IMR-90 (cell line): Measurements from ENCODE around the gene CBR4. TPM values are rescaled to one million over a fixed set of nuclear protein-coding genes. Genes with fewer than 3 reads are reported as not detected.

Experiments
- ATAC-seq: fragments of 200-7000 bp; cut with Tn5 transposase; 2 replicates; pipeline ENCODE4 v1.9.1; 2020; ENCODE audit warnings: low read depth, mild to moderate bottlenecking, moderate library complexity
- BruUV-seq: library from RNA; stranded (reverse); fragments of 400-500 nt; replicated peaks from 2 replicates; lab custom pipeline; 2021; lab: Mats Ljungman, UMichigan
- CTCF ChIA-PET: fragments of 300-600 bp; formaldehyde crosslinking; extraction: SDS; loops from one replicate; lab custom pipeline; 2021; ENCODE audit warnings: antibody characterized with exemption; lab: Yijun Ruan, JAX
- POLR2A ChIA-PET: fragments of 300-600 bp; sonication (Branson Sonifier 250); formaldehyde crosslinking; loops from one replicate; lab custom pipeline; 2022; ENCODE audit warnings: antibody characterized with exemption; ENCODE audit not compliant: unreplicated experiment; lab: Charles Lee
- DNase-seq: peaks from one replicate; pipeline ENCODE4 v3.0.0; 2013
- H2AFZ ChIP-seq: replicated peaks from 2 replicates; pipeline ENCODE3; 2013; ENCODE audit warnings: low read length, mild to moderate bottlenecking; ENCODE audit not compliant: poor library complexity
- H2AK5ac ChIP-seq: 2 replicates; pipeline ENCODE4 v1.6.1; 2013; ENCODE audit warnings: low read depth, low read length, inconsistent platforms
- H2AK9ac ChIP-seq: replicated peaks from 2 replicates; pipeline ENCODE3; 2013; ENCODE audit warnings: mild to moderate bottlenecking, low read depth, low read length, moderate library complexity; ENCODE audit not compliant: poor library complexity
- H2BK120ac ChIP-seq: 2 replicates; pipeline ENCODE4 v1.6.1; 2013; ENCODE audit warnings: low read depth, low read length, inconsistent platforms
- H2BK15ac ChIP-seq: 3 replicates; pipeline ENCODE4 v1.6.1; 2013; ENCODE audit warnings: low read depth, low read length, inconsistent platforms
- H2BK20ac ChIP-seq: 2 replicates; pipeline ENCODE4 v1.6.1; 2013; ENCODE audit warnings: low read depth, mild to moderate bottlenecking, inconsistent platforms, low read length, moderate library complexity
- H2BK5ac ChIP-seq: 2 replicates; pipeline ENCODE4 v1.6.1; 2013; ENCODE audit warnings: mild to moderate bottlenecking, low read depth, low read length, inconsistent platforms; ENCODE audit not compliant: poor library complexity, severe bottlenecking
- H3K14ac ChIP-seq: replicated peaks from 2 replicates; pipeline ENCODE4 v1.6.1; 2013; ENCODE audit warnings: low read depth, low read length, inconsistent platforms
- H3K18ac ChIP-seq: 2 replicates; pipeline ENCODE4 v1.6.1; 2013; ENCODE audit warnings: low read depth, low read length, control low read depth
- H3K23ac ChIP-seq: 2 replicates; pipeline ENCODE4 v1.6.1; 2013; ENCODE audit warnings: low read depth, low read length, inconsistent platforms
- H3K27ac ChIP-seq: 2 replicates; pipeline ENCODE4 v1.5.1; 2013; ENCODE audit warnings: mild to moderate bottlenecking, control low read depth, low read length; ENCODE audit not compliant: insufficient read depth
- H3K27me3 ChIP-seq: 2 replicates; pipeline ENCODE4 v1.6.1; 2013; ENCODE audit warnings: low read length; ENCODE audit not compliant: control insufficient read depth, insufficient read depth
- H3K36me3 ChIP-seq: 2 replicates; pipeline ENCODE4 v1.6.1; 2013; ENCODE audit warnings: low read length, mixed read lengths; ENCODE audit not compliant: control insufficient read depth, insufficient read depth
- H3K4ac ChIP-seq: 2 replicates; pipeline ENCODE4 v1.6.1; 2013; ENCODE audit warnings: low read depth, low read length, inconsistent platforms
- H3K4me1 ChIP-seq: 2 replicates; pipeline ENCODE4 v1.6.1; 2013; ENCODE audit warnings: low read length, mixed read lengths; ENCODE audit not compliant: control insufficient read depth, insufficient read depth
- H3K4me2 ChIP-seq: 2 replicates; pipeline ENCODE4 v1.6.1; 2013; ENCODE audit warnings: low read depth, mild to moderate bottlenecking, control low read depth, low read length, moderate library complexity
- H3K4me3 ChIP-seq: 2 replicates; pipeline ENCODE4 v1.5.1; 2013; ENCODE audit warnings: low read depth, mild to moderate bottlenecking, control low read depth, low read length, moderate library complexity; ENCODE audit not compliant: insufficient read depth
- H3K56ac ChIP-seq: 2 replicates; pipeline ENCODE4 v1.6.1; 2013; ENCODE audit warnings: low read length, inconsistent platforms; ENCODE audit not compliant: insufficient read depth; ENCODE audit errors: extremely low read depth
- H3K79me1 ChIP-seq, 2 experiments: 2 replicates each; pipeline ENCODE4 v1.6.1; 2013; ENCODE audit warnings: low read length in 2 of 2, inconsistent platforms in 1 of 2, low read depth in 1 of 2
- H3K9ac ChIP-seq: 2 replicates; pipeline ENCODE4 v1.6.1; 2013; ENCODE audit warnings: low read depth, low read length, control low read depth
- H3K9me1 ChIP-seq: 2 replicates; pipeline ENCODE4 v1.6.1; 2013; ENCODE audit warnings: low read length, inconsistent platforms; ENCODE audit not compliant: insufficient read depth
- H3K9me3 ChIP-seq: 2 replicates; pipeline ENCODE4 v1.6.1; 2013; ENCODE audit warnings: low read length; ENCODE audit not compliant: control insufficient read depth, insufficient read depth
- H4K20me1 ChIP-seq: 2 replicates; pipeline ENCODE4 v1.6.1; 2013; ENCODE audit warnings: low read length, inconsistent platforms; ENCODE audit not compliant: insufficient read depth
- H4K5ac ChIP-seq: 2 replicates; pipeline ENCODE4 v1.6.1; 2013; ENCODE audit warnings: mild to moderate bottlenecking, low read depth, low read length, control low read depth
- H4K8ac ChIP-seq, 2 experiments: 2 replicates each; pipeline ENCODE4 v1.6.1; 2013; ENCODE audit warnings: low read depth in 2 of 2, low read length in 2 of 2, control low read depth in 1 of 2, inconsistent platforms in 1 of 2
- H4K91ac ChIP-seq: 2 replicates; pipeline ENCODE4 v1.6.1; 2013; ENCODE audit warnings: low read depth, low read length, inconsistent platforms; ENCODE audit not compliant: insufficient read depth
- BHLHE40 ChIP-seq: fragments of 150-350 bp; IDR thresholded peaks from 2 replicates; pipeline ENCODE4 v1.6.1; 2016; ENCODE audit warnings: mild to moderate bottlenecking, low read depth, low read length
- CEBPB ChIP-seq: IDR thresholded peaks from 2 replicates; pipeline ENCODE4 v1.6.1; 2012; ENCODE audit warnings: low read depth, low read length, improper control_type of control experiment
- CHD1 ChIP-seq: IDR thresholded peaks from 2 replicates; pipeline ENCODE4 v1.6.1; 2012; ENCODE audit warnings: low read depth, low read length, improper control_type of control experiment
- ELK1 ChIP-seq: fragments of 150-350 bp; IDR thresholded peaks from 2 replicates; pipeline ENCODE4 v1.6.1; 2016; ENCODE audit warnings: low read depth, mild to moderate bottlenecking, low read length, moderate library complexity, borderline replicate concordance
- FOS ChIP-seq: fragments of 150-350 bp; IDR thresholded peaks from 2 replicates; pipeline ENCODE4 v1.6.1; 2016; ENCODE audit warnings: low read depth, low read length
- MAFK ChIP-seq: IDR thresholded peaks from 2 replicates; pipeline ENCODE4 v1.6.1; 2012; ENCODE audit warnings: low read depth, low read length, improper control_type of control experiment
- MAZ ChIP-seq: IDR thresholded peaks from 2 replicates; pipeline ENCODE4 v1.6.1; 2012; ENCODE audit warnings: low read depth, mild to moderate bottlenecking, low read length, improper control_type of control experiment, moderate library complexity, borderline replicate concordance
- MXI1 ChIP-seq: IDR thresholded peaks from 2 replicates; pipeline ENCODE4 v1.6.1; 2012; ENCODE audit warnings: low read depth, mild to moderate bottlenecking, low read length, moderate library complexity, borderline replicate concordance
- NFE2L2 ChIP-seq: fragments of 150-350 bp; IDR thresholded peaks from 2 replicates; pipeline ENCODE4 v1.6.1; 2016; ENCODE audit warnings: low read depth, mild to moderate bottlenecking, low read length
- POLR2A ChIP-seq: IDR thresholded peaks from 2 replicates; pipeline ENCODE4 v1.6.1; 2012; ENCODE audit warnings: mild to moderate bottlenecking, low read depth, low read length
- RAD21 ChIP-seq: IDR thresholded peaks from 2 replicates; pipeline ENCODE4 v1.6.1; 2012; ENCODE audit warnings: low read length, improper control_type of control experiment
- RCOR1 ChIP-seq: IDR thresholded peaks from 2 replicates; pipeline ENCODE4 v1.6.1; 2012; ENCODE audit warnings: mild to moderate bottlenecking, low read length, improper control_type of control experiment; ENCODE audit not compliant: insufficient replicate concordance
- RFX5 ChIP-seq: IDR thresholded peaks from 2 replicates; pipeline ENCODE4 v1.8.0; 2012; ENCODE audit warnings: low read depth, mild to moderate bottlenecking, low read length, moderate library complexity
- SMC3 ChIP-seq: fragments of 150-350 bp; IDR thresholded peaks from 2 replicates; pipeline ENCODE4 v1.6.1; 2016; ENCODE audit warnings: low read depth, mild to moderate bottlenecking, antibody characterized with exemption, low read length, moderate library complexity
- USF2 ChIP-seq: fragments of 150-350 bp; IDR thresholded peaks from 2 replicates; pipeline ENCODE4 v1.6.1; 2017; ENCODE audit warnings: mild to moderate bottlenecking, antibody characterized with exemption, low read length, low read depth
- WGBS, 2 experiments: methylation state at CpG; one replicate each; pipeline versions ENCODE4 v1.1.5 to v1.1.7; 2013; ENCODE audit warnings: missing lambda C conversion rate in 2 of 2; ENCODE audit not compliant: insufficient read length in 1 of 2; ENCODE audit errors: extremely low coverage in 2 of 2; 5-methylcytosine and 5-hydroxymethylcytosine counted together
- dilution Hi-C: fragments of 300-500 bp; cut with HindIII; formaldehyde crosslinking; loops from one replicate; pipeline ENCODE4 v1.14.3; 2018; ENCODE audit warnings: low sequenced_read_pairs; ENCODE audit not compliant: unreplicated experiment
- in situ Hi-C: fragments of 300-500 bp; cut with MboI; formaldehyde crosslinking; loops from 3 replicates; pipeline ENCODE4 v1.14.3; 2019; ENCODE audit warnings: low sequenced_read_pairs, inconsistent platforms, mixed read lengths
- intact Hi-C: fragments of 100-400 bp; cut with micrococcal nuclease; formaldehyde crosslinking; loops from 2 replicates; pipeline ENCODE4 v1.10.0; 2022
- polyA plus RNA-seq, 3 experiments: library from polyadenylated mRNA; depleted of rRNA; stranded (reverse); fragments of >200 nt; gene quantifications; 2 replicates each; pipeline ENCODE4 v1.2.3, GENCODE V29; 2012; ENCODE audit warnings: low replicate concordance in 1 of 3
- total RNA-seq: library from RNA; depleted of rRNA; stranded (reverse); fragments of >200 nt; gene quantifications from 2 replicates; pipeline ENCODE4 v1.2.3, GENCODE V29; 2012
- TF ChIP-seq, protein P1 (sequence below): conservative IDR thresholded peaks from 2 replicates; pipeline ENCODE4 v1.5.1; 2012; ENCODE audit warnings: mild to moderate bottlenecking, low read depth, low read length, improper control_type of control experiment

CBR4 gene
- total and polyA plus RNA-seq, 2 of the 4 experiments (the other 2 are of a cell fraction), result 2.7 to 4.5 TPM

GRCh38 chr4:169047956-169048355 lies 37.9 kb upstream of the CBR4 start:
- Histone ChIP-seq H4K20me1 (no peaks in the 10 kb centered on the region), H3K4ac (no peak overlapping the region), H3K27me3 (no peaks in the 10 kb centered on the region; the same call in 1 of the 2 replicates), H3K79me1 (no peaks in the 10 kb centered on the region), H2AK5ac (no peak overlapping the region), H2BK5ac (no peak overlapping the region), H3K4me2 (no peak overlapping the region), H3K56ac (no peak overlapping the region), H4K5ac (no peak overlapping the region), H2BK120ac (no peak overlapping the region), H3K4me3 (no peak overlapping the region), H2BK15ac (no peak overlapping the region), H2BK20ac (no peak overlapping the region), H3K14ac (no peak overlapping the region), H2AK9ac (no peak overlapping the region), H3K18ac (no peak overlapping the region), H3K36me3 (no peaks in the 10 kb centered on the region), H3K23ac (no peak overlapping the region), H4K8ac (no peak overlapping the region), H4K91ac (no peak overlapping the region), H3K9ac (no peak overlapping the region), H3K9me3 (no peaks in the 10 kb centered on the region), H2AFZ (no peak overlapping the region), H3K4me1 (no peaks in the 10 kb centered on the region), H3K27ac (no peak overlapping the region), H3K9me1 (no peaks in the 10 kb centered on the region)
- ChIA-PET CTCF (no interaction called here), POLR2A (no interaction called here)
- in situ Hi-C loops (no loop called here), dilution Hi-C loops (no loop called here), intact Hi-C loops (no loop called here)
- no TSS peak for BruUV-seq
- ATAC-seq (no peak), DNase-seq (no peak)
- TF ChIP-seq MXI1 (no peak), MAFK (no peak), FOS (no peak), MAZ (no peak), CHD1 (no peak), USF2 (no peak), RCOR1 (no peak), RAD21 (no peak), POLR2A (no peak), ELK1 (no peak), RFX5 (no peak), CEBPB (no peak), BHLHE40 (no peak), NFE2L2 (no peak), SMC3 (no peak)
- TF ChIP-seq, protein P1, sequence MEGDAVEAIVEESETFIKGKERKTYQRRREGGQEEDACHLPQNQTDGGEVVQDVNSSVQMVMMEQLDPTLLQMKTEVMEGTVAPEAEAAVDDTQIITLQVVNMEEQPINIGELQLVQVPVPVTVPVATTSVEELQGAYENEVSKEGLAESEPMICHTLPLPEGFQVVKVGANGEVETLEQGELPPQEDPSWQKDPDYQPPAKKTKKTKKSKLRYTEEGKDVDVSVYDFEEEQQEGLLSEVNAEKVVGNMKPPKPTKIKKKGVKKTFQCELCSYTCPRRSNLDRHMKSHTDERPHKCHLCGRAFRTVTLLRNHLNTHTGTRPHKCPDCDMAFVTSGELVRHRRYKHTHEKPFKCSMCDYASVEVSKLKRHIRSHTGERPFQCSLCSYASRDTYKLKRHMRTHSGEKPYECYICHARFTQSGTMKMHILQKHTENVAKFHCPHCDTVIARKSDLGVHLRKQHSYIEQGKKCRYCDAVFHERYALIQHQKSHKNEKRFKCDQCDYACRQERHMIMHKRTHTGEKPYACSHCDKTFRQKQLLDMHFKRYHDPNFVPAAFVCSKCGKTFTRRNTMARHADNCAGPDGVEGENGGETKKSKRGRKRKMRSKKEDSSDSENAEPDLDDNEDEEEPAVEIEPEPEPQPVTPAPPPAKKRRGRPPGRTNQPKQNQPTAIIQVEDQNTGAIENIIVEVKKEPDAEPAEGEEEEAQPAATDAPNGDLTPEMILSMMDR, result no peak
- WGBS, 2 experiments, result no CpG with 5 or more reads among the region's 4 CpGs
